Epithelial cell of esophagus (primary cell): Measurements from ENCODE around the gene SNX24.

Experiments
- DNase-seq: peaks from one replicate; pipeline ENCODE4 v3.0.0; 2010; ENCODE audit warnings: low read depth
- H3K4me3 ChIP-seq: 2 replicates; pipeline ENCODE4 v1.5.1; 2011; ENCODE audit warnings: mild to moderate bottlenecking, low read length, control low read depth
- TF ChIP-seq, protein P1 (sequence below): IDR thresholded peaks from 2 replicates; pipeline ENCODE4 v1.5.1; 2011; ENCODE audit warnings: low read depth, mild to moderate bottlenecking, low read length, control low read depth, inconsistent platforms; ENCODE audit not compliant: insufficient read depth; ENCODE audit errors: missing control alignments

SNX24 gene

DNA sequence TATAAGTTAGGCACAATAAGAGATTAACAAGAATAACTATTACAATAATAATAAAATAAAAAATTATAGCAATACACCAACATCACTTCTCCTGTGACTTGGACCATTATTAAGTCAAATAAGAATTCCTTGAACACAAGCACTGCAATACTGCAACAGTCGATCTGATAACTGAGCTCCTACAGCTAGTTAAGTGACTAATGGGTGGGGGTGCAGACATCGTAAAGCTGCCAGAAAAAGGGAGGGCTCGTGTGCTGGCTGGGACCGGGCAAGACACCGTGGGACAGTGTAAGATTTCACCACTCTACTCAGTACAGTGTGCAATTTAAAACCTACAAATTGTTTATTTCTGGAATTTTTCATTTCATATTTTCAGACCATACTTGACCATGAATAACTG lies 78.8 kb downstream of the SNX24 start:
- TF ChIP-seq, protein P1, sequence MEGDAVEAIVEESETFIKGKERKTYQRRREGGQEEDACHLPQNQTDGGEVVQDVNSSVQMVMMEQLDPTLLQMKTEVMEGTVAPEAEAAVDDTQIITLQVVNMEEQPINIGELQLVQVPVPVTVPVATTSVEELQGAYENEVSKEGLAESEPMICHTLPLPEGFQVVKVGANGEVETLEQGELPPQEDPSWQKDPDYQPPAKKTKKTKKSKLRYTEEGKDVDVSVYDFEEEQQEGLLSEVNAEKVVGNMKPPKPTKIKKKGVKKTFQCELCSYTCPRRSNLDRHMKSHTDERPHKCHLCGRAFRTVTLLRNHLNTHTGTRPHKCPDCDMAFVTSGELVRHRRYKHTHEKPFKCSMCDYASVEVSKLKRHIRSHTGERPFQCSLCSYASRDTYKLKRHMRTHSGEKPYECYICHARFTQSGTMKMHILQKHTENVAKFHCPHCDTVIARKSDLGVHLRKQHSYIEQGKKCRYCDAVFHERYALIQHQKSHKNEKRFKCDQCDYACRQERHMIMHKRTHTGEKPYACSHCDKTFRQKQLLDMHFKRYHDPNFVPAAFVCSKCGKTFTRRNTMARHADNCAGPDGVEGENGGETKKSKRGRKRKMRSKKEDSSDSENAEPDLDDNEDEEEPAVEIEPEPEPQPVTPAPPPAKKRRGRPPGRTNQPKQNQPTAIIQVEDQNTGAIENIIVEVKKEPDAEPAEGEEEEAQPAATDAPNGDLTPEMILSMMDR = no peak
- no peak overlapping the region for H3K4me3 ChIP-seq
- DNase-seq = no peak

DNA sequence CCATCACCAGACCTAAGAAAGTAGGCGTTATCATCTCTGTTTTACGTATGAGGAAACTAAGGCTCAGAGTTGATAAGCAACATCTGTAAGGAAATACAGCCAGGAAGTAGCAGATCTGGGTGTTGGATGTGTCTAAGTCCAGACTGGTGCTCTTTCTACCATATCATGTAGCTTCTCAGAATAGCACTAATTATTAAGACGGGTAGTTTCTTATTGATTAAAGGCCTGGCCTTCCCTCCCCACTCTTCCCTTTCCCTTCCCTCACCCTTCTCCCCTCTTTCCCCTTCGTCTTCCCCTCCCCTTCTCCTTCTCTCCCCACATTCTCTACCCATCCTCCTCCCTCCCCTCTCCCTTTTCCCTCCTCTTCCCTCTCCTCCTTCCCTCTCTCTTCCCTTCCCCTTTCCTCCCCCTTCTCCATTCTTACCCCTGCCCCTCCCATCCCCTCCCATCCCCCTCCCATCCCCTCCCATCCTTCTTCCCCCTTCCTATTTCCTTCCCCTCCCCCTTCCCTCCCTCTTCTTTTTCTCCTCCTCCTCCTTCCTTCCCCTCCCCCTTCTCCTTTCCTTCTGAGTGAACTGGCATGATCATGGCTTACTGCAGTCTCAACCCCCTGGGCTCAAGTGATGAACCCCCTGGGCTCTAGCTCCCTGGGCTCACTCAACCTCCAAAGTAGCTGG lies 79.4 kb downstream of the SNX24 start:
- TF ChIP-seq, protein P1 = no peak
- no peak for DNase-seq
- H3K4me3 ChIP-seq = no peak overlapping the region

DNA sequence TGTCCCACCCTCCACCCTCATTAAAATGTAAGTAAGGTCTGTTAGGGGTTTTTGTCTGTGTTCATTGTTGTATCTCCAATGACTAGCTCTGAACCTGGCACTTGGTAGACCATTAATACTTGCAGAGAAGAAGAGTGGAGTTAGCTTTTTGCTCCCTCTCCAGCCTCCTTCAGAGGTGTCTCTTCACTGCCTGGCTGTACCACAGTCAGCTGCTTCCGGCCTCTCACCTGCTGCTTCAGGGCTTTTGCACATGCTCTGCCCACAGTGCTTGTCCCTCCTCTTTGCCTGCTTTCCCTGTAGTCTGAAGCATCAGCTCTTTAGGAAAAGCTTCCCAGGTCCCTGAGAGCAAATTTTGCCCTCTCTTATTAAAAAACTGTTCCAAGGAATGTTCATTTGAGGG lies 83.6 kb downstream of the SNX24 start:
- H3K4me3 ChIP-seq = no peak overlapping the region
- TF ChIP-seq, protein P1 = no peak
- no peak for DNase-seq

DNA sequence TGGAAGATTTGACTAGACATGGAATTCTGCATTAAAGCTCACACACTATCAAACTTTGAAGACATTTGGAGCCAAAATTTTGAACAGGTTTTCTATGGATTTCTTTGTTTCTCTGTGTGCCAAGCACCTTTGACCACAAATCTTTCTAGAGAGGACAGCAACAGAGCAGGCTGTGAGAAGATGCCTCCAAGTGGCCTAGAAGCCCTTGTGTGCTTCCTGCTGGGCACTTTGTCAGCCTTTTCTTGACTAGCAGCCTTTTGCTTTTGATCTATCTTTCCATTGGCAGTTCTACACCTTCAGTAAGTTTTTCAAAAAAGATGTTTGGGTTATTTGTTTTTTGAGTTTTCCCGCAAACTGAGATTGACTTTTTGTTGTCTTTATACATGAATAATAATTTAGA lies 84.6 kb downstream of the SNX24 start:
- no peak overlapping the region for H3K4me3 ChIP-seq
- no peak for DNase-seq
- TF ChIP-seq, protein P1 = no peak

DNA sequence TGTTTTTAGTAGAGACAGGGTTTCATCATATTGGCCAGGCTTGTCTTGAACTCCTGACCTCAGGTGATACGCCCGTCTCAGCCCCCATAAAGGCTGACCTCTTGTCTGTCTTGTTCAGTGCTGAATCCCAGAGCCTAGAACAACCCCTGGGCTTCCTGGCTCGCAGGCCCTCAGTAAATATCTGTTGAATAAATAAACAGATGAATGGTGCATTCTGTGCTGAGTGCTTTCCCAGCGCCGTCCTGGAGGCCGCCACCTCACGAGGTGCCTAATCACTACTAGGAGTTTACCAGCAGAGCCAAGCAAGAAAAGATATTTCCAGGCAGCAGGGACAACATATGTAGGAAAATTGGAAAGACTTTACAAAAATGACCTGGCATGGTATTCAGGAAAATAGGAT lies 88.5 kb downstream of the SNX24 start:
- no peak overlapping the region for H3K4me3 ChIP-seq
- no peak for DNase-seq
- TF ChIP-seq, protein P1 = no peak

DNA sequence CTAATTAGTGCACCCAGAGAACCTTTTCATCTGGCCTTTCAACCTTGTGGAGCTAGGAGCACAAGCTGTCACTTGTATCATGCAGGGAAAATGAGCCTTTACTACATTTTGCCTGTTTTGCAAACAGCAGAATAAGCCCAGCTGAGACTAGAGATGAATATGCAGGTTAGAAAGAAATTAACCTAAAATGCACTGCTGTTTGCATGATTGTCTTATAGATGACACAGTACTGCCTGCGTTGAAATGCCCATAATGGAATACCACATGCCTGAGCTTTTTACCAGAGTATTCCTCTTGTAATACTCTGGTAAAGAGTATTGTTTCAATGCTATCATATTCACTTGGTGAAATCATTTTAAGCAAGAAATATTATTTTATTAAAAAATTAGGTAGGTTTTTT lies 90.7 kb downstream of the SNX24 start:
- H3K4me3 ChIP-seq = no peak overlapping the region
- TF ChIP-seq, protein P1 = no peak
- DNase-seq = no peak

DNA sequence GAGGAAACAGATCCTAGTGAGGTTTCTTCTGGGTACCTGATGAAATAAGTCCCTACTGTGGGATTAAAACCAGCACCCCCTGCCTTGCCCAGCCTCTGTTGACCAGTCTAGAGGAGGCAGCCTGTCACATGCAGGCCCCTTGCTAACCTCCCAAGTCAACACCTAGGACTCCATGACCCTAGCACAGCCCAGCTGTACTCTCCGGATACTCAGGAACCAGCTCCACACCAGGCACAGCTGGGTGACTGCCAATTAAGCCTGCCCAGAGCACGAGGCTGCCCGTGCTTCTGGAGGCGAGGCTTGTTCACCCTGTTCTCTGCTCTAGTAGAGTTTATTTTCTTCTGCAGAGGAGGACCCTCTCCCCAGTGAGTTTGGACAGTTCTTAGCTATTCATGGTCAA lies 92.5 kb downstream of the SNX24 start:
- H3K4me3 ChIP-seq = no peak overlapping the region
- TF ChIP-seq, protein P1 = no peak
- DNase-seq = no peak
